ENCODE data around the gene NHP2.

NHP2 gene

DNA sequence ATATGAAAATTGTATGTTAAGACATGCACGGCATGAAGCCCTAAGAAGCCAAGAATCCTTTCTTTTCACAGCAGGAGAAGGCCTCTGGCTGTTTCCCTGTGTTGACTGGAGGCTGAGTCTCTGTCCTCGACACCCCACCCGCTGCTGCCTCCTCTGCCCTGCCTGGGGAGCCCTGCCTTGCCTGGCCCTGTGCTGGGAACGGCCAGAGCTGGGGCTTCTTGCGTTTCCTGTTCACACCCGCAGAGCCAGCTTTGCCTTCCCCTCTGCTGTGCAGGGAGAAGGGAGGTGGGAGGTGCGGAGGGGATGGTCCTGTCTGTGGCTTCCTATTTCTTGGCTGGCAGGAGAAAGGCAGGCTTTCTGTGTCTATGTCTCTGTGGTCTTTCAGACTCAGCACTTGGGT is 40.3 kb upstream of the NHP2 start:
- TF ChIP-seq NFIC (IDR thresholded peaks at IDR 0.05) (no peak), CEBPB (IDR thresholded peaks at IDR 0.05) (no peak), EP300 (IDR thresholded peaks at IDR 0.05; ENCODE audit: borderline replicate concordance) (no peak), TAF1 (IDR thresholded peaks at IDR 0.05; ENCODE audit: low read depth) (no peak), TEAD4 (IDR thresholded peaks at IDR 0.05) (no peak), ZBTB7A (IDR thresholded peaks at IDR 0.05; ENCODE audit: low read depth) (no peak)
- TF ChIP-seq, protein P1, sequence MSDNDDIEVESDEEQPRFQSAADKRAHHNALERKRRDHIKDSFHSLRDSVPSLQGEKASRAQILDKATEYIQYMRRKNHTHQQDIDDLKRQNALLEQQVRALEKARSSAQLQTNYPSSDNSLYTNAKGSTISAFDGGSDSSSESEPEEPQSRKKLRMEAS (IDR thresholded peaks at IDR 0.05), result no peak
- TF ChIP-seq, protein P2, sequence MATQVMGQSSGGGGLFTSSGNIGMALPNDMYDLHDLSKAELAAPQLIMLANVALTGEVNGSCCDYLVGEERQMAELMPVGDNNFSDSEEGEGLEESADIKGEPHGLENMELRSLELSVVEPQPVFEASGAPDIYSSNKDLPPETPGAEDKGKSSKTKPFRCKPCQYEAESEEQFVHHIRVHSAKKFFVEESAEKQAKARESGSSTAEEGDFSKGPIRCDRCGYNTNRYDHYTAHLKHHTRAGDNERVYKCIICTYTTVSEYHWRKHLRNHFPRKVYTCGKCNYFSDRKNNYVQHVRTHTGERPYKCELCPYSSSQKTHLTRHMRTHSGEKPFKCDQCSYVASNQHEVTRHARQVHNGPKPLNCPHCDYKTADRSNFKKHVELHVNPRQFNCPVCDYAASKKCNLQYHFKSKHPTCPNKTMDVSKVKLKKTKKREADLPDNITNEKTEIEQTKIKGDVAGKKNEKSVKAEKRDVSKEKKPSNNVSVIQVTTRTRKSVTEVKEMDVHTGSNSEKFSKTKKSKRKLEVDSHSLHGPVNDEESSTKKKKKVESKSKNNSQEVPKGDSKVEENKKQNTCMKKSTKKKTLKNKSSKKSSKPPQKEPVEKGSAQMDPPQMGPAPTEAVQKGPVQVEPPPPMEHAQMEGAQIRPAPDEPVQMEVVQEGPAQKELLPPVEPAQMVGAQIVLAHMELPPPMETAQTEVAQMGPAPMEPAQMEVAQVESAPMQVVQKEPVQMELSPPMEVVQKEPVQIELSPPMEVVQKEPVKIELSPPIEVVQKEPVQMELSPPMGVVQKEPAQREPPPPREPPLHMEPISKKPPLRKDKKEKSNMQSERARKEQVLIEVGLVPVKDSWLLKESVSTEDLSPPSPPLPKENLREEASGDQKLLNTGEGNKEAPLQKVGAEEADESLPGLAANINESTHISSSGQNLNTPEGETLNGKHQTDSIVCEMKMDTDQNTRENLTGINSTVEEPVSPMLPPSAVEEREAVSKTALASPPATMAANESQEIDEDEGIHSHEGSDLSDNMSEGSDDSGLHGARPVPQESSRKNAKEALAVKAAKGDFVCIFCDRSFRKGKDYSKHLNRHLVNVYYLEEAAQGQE (IDR thresholded peaks at IDR 0.05; ENCODE audit: low read depth), result no peak

DNA sequence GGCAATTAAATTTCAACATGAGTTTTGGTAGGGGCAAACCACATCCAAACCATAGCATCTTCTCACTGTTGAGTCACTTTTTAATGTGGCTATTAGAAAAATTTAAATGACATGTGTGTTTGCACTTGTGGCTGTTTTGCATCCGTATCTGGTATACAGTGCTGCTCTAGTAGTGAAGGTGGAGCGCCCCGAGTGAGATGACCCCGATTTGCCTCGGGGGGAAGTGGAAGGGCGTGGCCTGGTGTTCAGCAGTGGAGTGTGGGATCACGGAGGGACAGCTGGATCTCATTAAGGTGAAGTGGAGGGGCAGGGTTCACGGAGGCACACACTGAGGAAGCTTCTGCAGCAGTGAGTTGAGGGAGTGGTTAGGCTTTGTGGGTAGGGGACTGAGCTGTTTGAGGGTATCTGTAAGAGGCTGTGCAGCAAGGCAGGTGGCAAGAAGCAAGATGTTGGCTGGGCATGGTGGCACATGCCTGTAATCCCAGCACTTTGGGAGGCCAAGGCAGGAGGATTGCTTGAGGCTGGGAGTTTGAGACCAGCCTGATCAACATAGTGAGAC is 39.6 kb upstream of the NHP2 start:
- TF ChIP-seq, protein P2 (IDR thresholded peaks at IDR 0.05; ENCODE audit: low read depth), result no peak
- TF ChIP-seq NFIC (IDR thresholded peaks at IDR 0.05), result no peak
- no peak for TF ChIP-seq RAD21 (IDR thresholded peaks at IDR 0.05; ENCODE audit: low read depth)
- no peak for TF ChIP-seq EGR1 (IDR thresholded peaks at IDR 0.05)
- TF ChIP-seq, protein P1 (IDR thresholded peaks at IDR 0.05), result no peak
- TF ChIP-seq CREB1 (IDR thresholded peaks at IDR 0.05; ENCODE audit: low read depth), result no peak
- TF ChIP-seq TAF1 (IDR thresholded peaks at IDR 0.05; ENCODE audit: low read depth), result no peak
- no peak for TF ChIP-seq CEBPB (IDR thresholded peaks at IDR 0.05)
- no peak for TF ChIP-seq ZBTB7A (IDR thresholded peaks at IDR 0.05; ENCODE audit: low read depth)
- no peak for TF ChIP-seq YY1 (IDR thresholded peaks at IDR 0.05; ENCODE audit: low read depth)
- TF ChIP-seq TEAD4 (IDR thresholded peaks at IDR 0.05), result no peak

DNA sequence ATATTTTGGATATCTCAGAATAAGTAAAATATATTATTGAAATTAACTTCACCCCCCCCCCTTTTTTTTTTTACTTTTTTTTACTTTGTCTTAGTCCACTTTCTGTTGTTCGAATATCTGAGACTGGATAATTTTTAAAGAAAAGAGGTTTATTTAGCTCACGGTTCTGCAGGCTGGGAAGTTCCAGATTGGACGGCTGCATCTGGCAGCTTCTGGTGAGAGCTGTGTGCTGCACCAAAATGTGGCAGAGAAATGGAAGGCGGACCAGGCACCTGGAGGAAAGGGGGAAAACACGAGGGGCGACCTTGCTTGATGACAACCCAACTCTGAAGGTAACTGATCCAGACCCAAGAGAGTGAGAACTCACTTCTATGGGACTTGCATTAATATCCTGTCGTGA is 39.1 kb upstream of the NHP2 start:
- TF ChIP-seq YY1 (IDR thresholded peaks at IDR 0.05; ENCODE audit: low read depth) (no peak), NFIC (IDR thresholded peaks at IDR 0.05) (no peak), TCF12 (IDR thresholded peaks at IDR 0.05; ENCODE audit: low read depth) (no peak), CREB1 (IDR thresholded peaks at IDR 0.05; ENCODE audit: low read depth) (no peak), ZBTB7A (IDR thresholded peaks at IDR 0.05; ENCODE audit: low read depth) (no peak), TAF1 (IDR thresholded peaks at IDR 0.05; ENCODE audit: low read depth) (no peak), TEAD4 (IDR thresholded peaks at IDR 0.05) (no peak), CEBPB (IDR thresholded peaks at IDR 0.05) (no peak), EP300 (IDR thresholded peaks at IDR 0.05; ENCODE audit: borderline replicate concordance) (no peak), EGR1 (IDR thresholded peaks at IDR 0.05) (no peak), FOXM1 (IDR thresholded peaks at IDR 0.05; ENCODE audit: borderline replicate concordance, low read depth) (no peak), RAD21 (IDR thresholded peaks at IDR 0.05; ENCODE audit: low read depth) (no peak)
- TF ChIP-seq, protein P2 (IDR thresholded peaks at IDR 0.05; ENCODE audit: low read depth), result no peak
- TF ChIP-seq, protein P1 (IDR thresholded peaks at IDR 0.05), result no peak
- TF ChIP-seq, protein P3, sequence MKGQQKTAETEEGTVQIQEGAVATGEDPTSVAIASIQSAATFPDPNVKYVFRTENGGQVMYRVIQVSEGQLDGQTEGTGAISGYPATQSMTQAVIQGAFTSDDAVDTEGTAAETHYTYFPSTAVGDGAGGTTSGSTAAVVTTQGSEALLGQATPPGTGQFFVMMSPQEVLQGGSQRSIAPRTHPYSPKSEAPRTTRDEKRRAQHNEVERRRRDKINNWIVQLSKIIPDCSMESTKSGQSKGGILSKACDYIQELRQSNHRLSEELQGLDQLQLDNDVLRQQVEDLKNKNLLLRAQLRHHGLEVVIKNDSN (IDR thresholded peaks at IDR 0.05), result no peak

DNA sequence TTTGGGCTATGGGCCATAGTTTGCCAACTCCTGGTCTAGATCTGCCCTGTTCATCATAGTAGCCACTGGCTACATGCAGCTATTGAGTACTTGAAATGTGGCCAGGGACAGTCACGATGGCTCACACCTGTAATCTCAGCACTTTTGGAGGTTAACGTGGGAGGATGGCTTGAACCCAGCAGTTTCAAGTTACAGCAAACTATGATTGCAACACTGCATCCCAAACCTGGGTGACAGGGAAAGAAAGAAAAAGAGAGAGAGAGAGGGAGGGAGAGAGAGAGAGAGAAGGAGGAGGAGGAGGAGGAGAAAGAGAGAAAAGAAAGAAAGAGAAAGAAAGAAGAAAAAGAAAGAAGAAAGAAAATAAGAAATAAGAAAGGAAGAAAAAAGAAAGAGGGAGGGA is 38.6 kb upstream of the NHP2 start:
- TF ChIP-seq TEAD4 (IDR thresholded peaks at IDR 0.05) (no peak), CEBPB (IDR thresholded peaks at IDR 0.05) (peak; percentile 73), TAF1 (IDR thresholded peaks at IDR 0.05; ENCODE audit: low read depth) (no peak)

DNA sequence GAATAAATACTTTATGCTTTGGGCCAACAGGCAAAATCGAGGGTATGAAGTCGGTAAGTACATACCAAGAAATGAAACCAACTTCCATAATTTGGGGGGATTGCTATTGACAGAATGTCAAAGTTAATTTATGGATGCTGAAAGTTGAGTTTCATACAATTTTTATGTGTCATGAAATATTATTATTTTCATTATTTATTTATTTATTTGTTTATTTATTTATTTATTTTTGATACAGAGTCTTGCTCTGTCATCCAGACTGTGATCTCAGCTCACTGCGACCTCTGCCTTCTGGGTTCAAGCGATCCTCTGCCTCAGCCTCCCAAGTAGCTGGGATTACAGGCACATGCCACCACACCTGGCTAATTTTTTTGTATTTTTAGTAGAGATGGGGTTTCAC is 38.0 kb upstream of the NHP2 start:
- TF ChIP-seq YY1 (IDR thresholded peaks at IDR 0.05; ENCODE audit: low read depth) (no peak), EP300 (IDR thresholded peaks at IDR 0.05; ENCODE audit: borderline replicate concordance) (no peak), CEBPB (IDR thresholded peaks at IDR 0.05) (no peak), TCF12 (IDR thresholded peaks at IDR 0.05; ENCODE audit: low read depth) (no peak), TEAD4 (IDR thresholded peaks at IDR 0.05) (no peak), NFIC (IDR thresholded peaks at IDR 0.05) (no peak), CREB1 (IDR thresholded peaks at IDR 0.05; ENCODE audit: low read depth) (no peak), TAF1 (IDR thresholded peaks at IDR 0.05; ENCODE audit: low read depth) (no peak), EGR1 (IDR thresholded peaks at IDR 0.05) (no peak), FOXM1 (IDR thresholded peaks at IDR 0.05; ENCODE audit: borderline replicate concordance, low read depth) (no peak), RAD21 (IDR thresholded peaks at IDR 0.05; ENCODE audit: low read depth) (no peak), ZBTB7A (IDR thresholded peaks at IDR 0.05; ENCODE audit: low read depth) (no peak)
- TF ChIP-seq, protein P2 (IDR thresholded peaks at IDR 0.05; ENCODE audit: low read depth), result no peak
- TF ChIP-seq, protein P3 (IDR thresholded peaks at IDR 0.05), result no peak
- TF ChIP-seq, protein P1 (IDR thresholded peaks at IDR 0.05), result no peak

All from Ishikawa (cell line).